Fibroblast of skin of scalp (primary cell): Measurements from ENCODE around the gene CRTAP.
"Not testable (repeated sequence)": the region's sequence is repeated elsewhere in the genome, so short reads cannot be mapped to it uniquely, and the experiment has no call there.

Source experiments
- DNase-seq: peaks from one replicate; pipeline ENCODE4 v3.0.0-alpha.2; 2013

Gene CRTAP

GRCh38 chr3:33100229-33100628 lies 13.6 kb upstream of the CRTAP start:
- no peak for DNase-seq

GRCh38 chr3:33103034-33103433 lies 10.8 kb upstream of the CRTAP start:
- DNase-seq, result no peak

- no peak for DNase-seq
Measured at GRCh38 chr3:33103480-33103879, 10.3 kb upstream of the CRTAP start.

- DNase-seq, result no peak
Measured at GRCh38 chr3:33104803-33105202, 9.0 kb upstream of the CRTAP start.

GRCh38 chr3:33105341-33105948 lies 8.4 kb upstream of the CRTAP start:
- DNase-seq, result no peak

GRCh38 chr3:33106854-33107253 lies 7.0 kb upstream of the CRTAP start:
- not testable (repeated sequence) for DNase-seq

GRCh38 chr3:33111581-33111980 lies 2.2 kb upstream of the CRTAP start:
- DNase-seq, result no peak

GRCh38 chr3:33114622-33115023 lies 809 bp downstream of the CRTAP start:
- no peak for DNase-seq

- peak; percentile 73 for DNase-seq
Measured at GRCh38 chr3:33115024-33115768, 1.4 kb downstream of the CRTAP start.

GRCh38 chr3:33117461-33117860 lies 3.6 kb downstream of the CRTAP start:
- no peak for DNase-seq

- DNase-seq, result no peak
Measured at GRCh38 chr3:33119891-33120290, 6.1 kb downstream of the CRTAP start.

- DNase-seq, result no peak
Measured at GRCh38 chr3:33122991-33123390, 9.2 kb downstream of the CRTAP start.

GRCh38 chr3:33124638-33125037 lies 10.8 kb downstream of the CRTAP start:
- no peak for DNase-seq

- DNase-seq, result no peak
Measured at GRCh38 chr3:33125840-33126239, 12.0 kb downstream of the CRTAP start.

GRCh38 chr3:33128706-33129105 lies 14.9 kb downstream of the CRTAP start:
- no peak for DNase-seq

GRCh38 chr3:33130144-33130543 lies 16.3 kb downstream of the CRTAP start:
- no peak for DNase-seq

- peak; percentile 71 for DNase-seq
Measured at GRCh38 chr3:33131331-33132018, 17.7 kb downstream of the CRTAP start.

- DNase-seq, result no peak
Measured at GRCh38 chr3:33132019-33132360, 18.2 kb downstream of the CRTAP start.

GRCh38 chr3:33134026-33134625 lies 20.3 kb downstream of the CRTAP start:
- DNase-seq, result peak; percentile 20

GRCh38 chr3:33137691-33138090 lies 23.9 kb downstream of the CRTAP start:
- no peak for DNase-seq

- not testable (repeated sequence) for DNase-seq
Measured at GRCh38 chr3:33139006-33139623, 25.3 kb downstream of the CRTAP start.

- DNase-seq, result no peak
Measured at GRCh38 chr3:33139996-33140395, 26.2 kb downstream of the CRTAP start.

- peak; percentile 21 for DNase-seq
Measured at GRCh38 chr3:33141006-33141405, 27.2 kb downstream of the CRTAP start.
